ENCODE data around the gene PTCH1.

PTCH1 gene

GRCh38 chr9:95508968-95509850 is 7.6 kb downstream of the PTCH1 start:
- in situ Hi-C loops (cut with HindIII; ENCODE audit: low sequenced_read_pairs) = no loop called here
- peak overlapping the region; percentile 77 for H3K4me3 ChIP-seq (ENCODE audit: low read depth, low read length)
- no peak for TF ChIP-seq CTCF (IDR thresholded peaks at IDR 0.05; ENCODE audit: low read depth, low read length)
- DNase-seq (ENCODE audit: low read depth, low spot score) = peak; percentile 94

- in situ Hi-C loops (cut with HindIII; ENCODE audit: low sequenced_read_pairs) = no loop called here
- peak overlapping the region; percentile 77 for H3K4me3 ChIP-seq (ENCODE audit: low read depth, low read length)
- TF ChIP-seq CTCF (IDR thresholded peaks at IDR 0.05; ENCODE audit: low read depth, low read length) = no peak
- no peak for DNase-seq (ENCODE audit: low read depth, low spot score)
Measured at GRCh38 chr9:95508242-95508967, 8.4 kb downstream of the PTCH1 start.

GRCh38 chr9:95507464-95508241 is 9.1 kb downstream of the PTCH1 start:
- H3K4me3 ChIP-seq (ENCODE audit: low read depth, low read length) = peak overlapping the region; percentile 77
- in situ Hi-C loops (cut with HindIII; ENCODE audit: low sequenced_read_pairs) = no loop called here
- no peak for TF ChIP-seq CTCF (IDR thresholded peaks at IDR 0.05; ENCODE audit: low read depth, low read length)
- peak; percentile 79 for DNase-seq (ENCODE audit: low read depth, low spot score)

GRCh38 chr9:95506678-95507463 is 9.9 kb downstream of the PTCH1 start:
- in situ Hi-C loops (cut with HindIII; ENCODE audit: low sequenced_read_pairs) = no loop called here
- peak; percentile 73 for DNase-seq (ENCODE audit: low read depth, low spot score)
- no peak for TF ChIP-seq CTCF (IDR thresholded peaks at IDR 0.05; ENCODE audit: low read depth, low read length)
- peak overlapping the region; percentile 77 for H3K4me3 ChIP-seq (ENCODE audit: low read depth, low read length)

GRCh38 chr9:95506428-95506677 is 10.4 kb downstream of the PTCH1 start:
- TF ChIP-seq CTCF (IDR thresholded peaks at IDR 0.05; ENCODE audit: low read depth, low read length) = no peak
- peak; percentile 45 for DNase-seq (ENCODE audit: low read depth, low spot score)
- in situ Hi-C loops (cut with HindIII; ENCODE audit: low sequenced_read_pairs) = no loop called here
- H3K4me3 ChIP-seq (ENCODE audit: low read depth, low read length) = peak overlapping the region; percentile 77
